Fibroblast of lung (primary cell): ENCODE data around the gene ZNF655. TPM values are rescaled to one million over a fixed set of nuclear protein-coding genes. Genes with fewer than 3 reads are reported as not detected.
"Not testable (repeated sequence)": the region's sequence is repeated elsewhere in the genome, so short reads cannot be mapped to it uniquely, and the experiment has no call there.

Experiments
- DNase-seq, 2 donors: peaks; one replicate each; pipeline versions ENCODE4 v3.0.0 to v3.0.0-alpha.2; 2010; ENCODE audit warnings: low read depth in 2 of 2
- H2AFZ ChIP-seq: 2 replicates; pipeline ENCODE4 v1.5.1; 2012; ENCODE audit warnings: low read length, control low read depth, inconsistent platforms
- H3K27ac ChIP-seq: 2 replicates; pipeline ENCODE4 v1.5.1; 2011; ENCODE audit warnings: low read length, control low read depth; ENCODE audit not compliant: insufficient read depth
- H3K27me3 ChIP-seq: 2 replicates; pipeline ENCODE4 v1.5.1; 2011; ENCODE audit warnings: mild to moderate bottlenecking, low read length; ENCODE audit not compliant: control insufficient read depth, insufficient read depth
- H3K36me3 ChIP-seq: 2 replicates; pipeline ENCODE4 v1.5.1; 2011; ENCODE audit warnings: low read length; ENCODE audit not compliant: control insufficient read depth, insufficient read depth
- H3K4me1 ChIP-seq: 2 replicates; pipeline ENCODE4 v1.5.1; 2011; ENCODE audit warnings: low read length; ENCODE audit not compliant: control insufficient read depth, insufficient read depth; ENCODE audit errors: extremely low read depth
- H3K4me2 ChIP-seq: 2 replicates; pipeline ENCODE4 v1.5.1; 2011; ENCODE audit warnings: low read length, control low read depth; ENCODE audit not compliant: insufficient read depth; ENCODE audit errors: extremely low read depth
- H3K4me3 ChIP-seq, 4 experiments: fragments of 200-600 bp in 1 of 4; sonication (generic) in 1 of 4; replicated peaks in 1 of 4; 2 replicates each; pipeline ENCODE4 v1.5.1; 2011 to 2016; ENCODE audit warnings: low read length in 4 of 4, low read depth in 3 of 4, mild to moderate bottlenecking in 3 of 4, control low read depth in 2 of 4, inconsistent platforms in 1 of 4, mixed read lengths in 1 of 4; ENCODE audit not compliant: insufficient read depth in 1 of 4; ENCODE audit errors: control extremely low read depth in 1 of 4
- H3K79me2 ChIP-seq: 2 replicates; pipeline ENCODE4 v1.5.1; 2012; ENCODE audit warnings: mild to moderate bottlenecking, low read length, inconsistent platforms; ENCODE audit not compliant: control insufficient read depth, insufficient read depth
- H3K9ac ChIP-seq: 2 replicates; pipeline ENCODE4 v1.5.1; 2011; ENCODE audit warnings: mild to moderate bottlenecking, low read length, control low read depth; ENCODE audit not compliant: insufficient read depth
- H3K9me3 ChIP-seq: 2 replicates; pipeline ENCODE4 v1.5.1; 2012; ENCODE audit warnings: low read depth, low read length; ENCODE audit not compliant: control insufficient read depth, insufficient read depth
- H4K20me1 ChIP-seq: 2 replicates; pipeline ENCODE4 v1.5.1; 2011; ENCODE audit warnings: low read length; ENCODE audit not compliant: control insufficient read depth, insufficient read depth; ENCODE audit errors: extremely low read depth
- EZH2 ChIP-seq: IDR thresholded peaks from 2 replicates; pipeline ENCODE4 v1.5.1; 2012; ENCODE audit warnings: low read length, control low read depth, mild to moderate bottlenecking; ENCODE audit errors: missing control alignments
- polyA plus RNA-seq, 2 donors: library from polyadenylated mRNA; depleted of rRNA in 1 of 2; stranded (reverse) in 1 of 2; unstranded in 1 of 2; fragments of >200 nt; gene quantifications; 2 replicates each; pipeline ENCODE4 v1.2.1, GENCODE V29; 2011 to 2012; ENCODE audit warnings: missing spikeins in 1 of 2
- total RNA-seq: library from RNA; depleted of rRNA; stranded (reverse); fragments of >200 nt; gene quantifications from 2 replicates; pipeline ENCODE4 v1.2.1, GENCODE V29; 2014
- TF ChIP-seq, protein P1 (sequence below), 2 donors: IDR thresholded peaks in 1 of 2; conservative IDR thresholded peaks in 1 of 2; 1 replicate in 1 of 2; 2 replicates in 1 of 2; pipeline ENCODE4 v1.5.1; 2011 to 2012; ENCODE audit warnings: low read length in 2 of 2, control low read depth in 1 of 2, inconsistent platforms in 1 of 2, low read depth in 1 of 2, mild to moderate bottlenecking in 1 of 2

The ZNF655 gene
- total and polyA plus RNA-seq, 2 donors (not counting 1 experiment from before 2014, with no cell fraction given): 60.4 to 92.6 TPM

DNA sequence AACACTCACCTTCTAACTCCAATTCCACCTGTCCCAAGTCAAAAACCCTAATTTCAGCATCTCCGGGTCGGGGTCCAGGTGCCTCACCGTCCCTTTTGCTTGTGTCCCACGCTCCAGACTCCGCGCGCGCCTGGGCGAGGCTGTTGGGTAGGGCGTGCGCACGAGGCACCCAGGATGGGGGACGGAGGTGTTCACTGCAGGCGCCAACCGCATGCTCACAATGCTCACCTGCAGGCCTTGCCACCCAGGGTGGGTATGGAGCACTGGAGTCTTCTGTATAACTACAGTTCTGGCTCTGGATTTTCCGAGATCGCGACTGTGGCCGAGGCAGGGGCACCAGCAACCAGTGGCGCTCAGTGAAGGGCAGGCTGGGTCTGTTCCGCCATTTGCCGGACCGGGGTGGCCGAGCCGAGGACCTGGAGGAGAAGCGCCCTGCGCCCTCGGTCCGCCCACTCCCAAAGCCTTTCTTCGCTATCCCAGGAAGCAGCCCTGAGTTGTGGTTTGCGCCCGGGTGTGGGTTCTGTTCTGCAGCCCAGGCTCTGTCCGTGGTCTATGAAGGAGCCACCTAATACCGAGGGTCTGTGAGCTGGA, 15.3 kb upstream of the ZNF655 start:
- Histone ChIP-seq H3K9ac (no peak overlapping the region), H2AFZ (no peak overlapping the region), H3K9me3 (no peaks in the 10 kb centered on the region), H4K20me1 (no peaks in the 10 kb centered on the region), H3K36me3 (peaks cover 4% of the 10 kb centered on the region), H3K4me3 (no peak overlapping the region), H3K27me3 (no peaks in the 10 kb centered on the region), H3K4me1 (no peaks in the 10 kb centered on the region), H3K79me2 (no peaks in the 10 kb centered on the region), H3K27ac (no peak overlapping the region), H3K4me2 (no peak overlapping the region)
- no peak for DNase-seq
- no peak for TF ChIP-seq EZH2

DNA sequence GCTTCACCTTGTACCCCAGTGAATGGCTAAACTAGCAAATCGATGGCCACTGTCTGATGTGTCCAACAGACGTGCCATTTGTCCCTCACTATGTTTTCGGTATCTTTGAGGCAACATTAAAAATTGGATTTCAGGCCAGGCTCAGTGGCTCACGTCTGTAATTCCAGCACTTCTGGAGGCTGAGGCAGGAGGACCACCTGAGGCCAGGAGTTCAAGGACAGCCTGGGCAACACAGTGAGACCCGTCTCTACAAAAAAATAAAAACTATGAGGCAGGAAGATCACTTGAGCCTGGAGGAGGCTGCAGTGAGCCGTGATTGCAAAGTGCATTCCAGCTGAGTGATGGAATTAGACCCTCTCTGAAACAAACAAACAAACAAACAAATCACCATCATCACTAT, 14.5 kb upstream of the ZNF655 start:
- Histone ChIP-seq H3K36me3 (peaks cover 4% of the 10 kb centered on the region), H3K9me3 (no peaks in the 10 kb centered on the region)
- TF ChIP-seq EZH2: no peak
- TF ChIP-seq, protein P1, sequence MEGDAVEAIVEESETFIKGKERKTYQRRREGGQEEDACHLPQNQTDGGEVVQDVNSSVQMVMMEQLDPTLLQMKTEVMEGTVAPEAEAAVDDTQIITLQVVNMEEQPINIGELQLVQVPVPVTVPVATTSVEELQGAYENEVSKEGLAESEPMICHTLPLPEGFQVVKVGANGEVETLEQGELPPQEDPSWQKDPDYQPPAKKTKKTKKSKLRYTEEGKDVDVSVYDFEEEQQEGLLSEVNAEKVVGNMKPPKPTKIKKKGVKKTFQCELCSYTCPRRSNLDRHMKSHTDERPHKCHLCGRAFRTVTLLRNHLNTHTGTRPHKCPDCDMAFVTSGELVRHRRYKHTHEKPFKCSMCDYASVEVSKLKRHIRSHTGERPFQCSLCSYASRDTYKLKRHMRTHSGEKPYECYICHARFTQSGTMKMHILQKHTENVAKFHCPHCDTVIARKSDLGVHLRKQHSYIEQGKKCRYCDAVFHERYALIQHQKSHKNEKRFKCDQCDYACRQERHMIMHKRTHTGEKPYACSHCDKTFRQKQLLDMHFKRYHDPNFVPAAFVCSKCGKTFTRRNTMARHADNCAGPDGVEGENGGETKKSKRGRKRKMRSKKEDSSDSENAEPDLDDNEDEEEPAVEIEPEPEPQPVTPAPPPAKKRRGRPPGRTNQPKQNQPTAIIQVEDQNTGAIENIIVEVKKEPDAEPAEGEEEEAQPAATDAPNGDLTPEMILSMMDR (conservative IDR thresholded peaks at IDR 0.05 in 1 of 2, IDR thresholded peaks at IDR 0.05 in 1 of 2; ENCODE audit: low read depth in 1 of 2, low read length in 2 of 2): no peak

DNA sequence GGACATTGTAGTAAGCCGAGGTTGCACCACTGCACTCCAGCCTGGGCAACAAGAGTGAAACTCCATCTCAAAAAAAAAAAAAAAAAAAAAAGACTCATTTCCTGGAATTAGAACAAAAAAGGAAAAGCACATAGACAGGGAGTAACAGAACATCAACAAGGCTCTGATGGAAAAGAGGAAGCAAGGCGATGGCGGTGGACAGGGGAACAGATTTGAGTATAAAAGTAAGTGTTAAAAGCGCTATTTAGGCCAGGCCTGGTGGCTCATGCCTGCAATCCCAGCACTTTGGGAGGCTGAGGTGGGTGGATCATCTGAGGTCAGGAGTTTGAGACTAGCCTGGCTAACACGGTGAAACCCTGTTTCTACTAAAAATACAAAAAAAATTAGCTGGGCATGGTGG, 13.1 kb upstream of the ZNF655 start:
- DNase-seq, H3K4me2 ChIP-seq, H3K27me3 ChIP-seq, H3K36me3 ChIP-seq, H3K27ac ChIP-seq, H3K4me1 ChIP-seq, H3K9me3 ChIP-seq, H3K9ac ChIP-seq, H3K79me2 ChIP-seq, H4K20me1 ChIP-seq, H2AFZ ChIP-seq, H3K4me3 ChIP-seq: not testable (repeated sequence)

More for the DNA sequence above, 14.5 kb upstream of the ZNF655 start:
- H2AFZ ChIP-seq: no peak overlapping the region
- H3K27me3 ChIP-seq: no peaks in the 10 kb centered on the region
- no peaks in the 10 kb centered on the region for H3K4me1 ChIP-seq
- H3K27ac ChIP-seq: no peak overlapping the region
- H4K20me1 ChIP-seq: no peaks in the 10 kb centered on the region
- no peak overlapping the region for H3K4me2 ChIP-seq
- H3K4me3 ChIP-seq: no peak overlapping the region
- no peak for DNase-seq
- no peak overlapping the region for H3K9ac ChIP-seq
- H3K79me2 ChIP-seq: no peaks in the 10 kb centered on the region

DNA sequence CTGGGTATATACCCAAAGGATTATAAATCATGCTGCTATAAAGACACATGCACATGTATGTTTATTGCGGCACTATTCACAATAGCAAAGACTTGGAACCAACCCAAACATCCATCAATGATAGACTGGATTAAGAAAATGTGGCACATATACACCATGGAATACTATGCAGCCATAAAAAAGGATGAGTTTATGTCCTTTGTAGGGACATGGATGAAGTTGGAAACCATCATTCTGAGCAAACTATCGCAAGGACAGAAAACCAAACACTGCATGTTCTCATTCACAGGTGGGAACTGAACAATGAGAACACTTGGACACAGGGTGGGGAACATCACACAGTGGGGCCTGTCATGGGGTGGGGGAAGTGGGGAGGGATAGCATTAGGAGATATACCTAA, 8.9 kb upstream of the ZNF655 start:
- H3K9me3 ChIP-seq, DNase-seq, H2AFZ ChIP-seq, H4K20me1 ChIP-seq, H3K4me2 ChIP-seq, H3K4me3 ChIP-seq, H3K27me3 ChIP-seq, H3K4me1 ChIP-seq, H3K27ac ChIP-seq, H3K9ac ChIP-seq, H3K36me3 ChIP-seq: not testable (repeated sequence)
- peaks cover 11% of the 10 kb centered on the region for H3K79me2 ChIP-seq
